ENCODE measurements around the gene PPARGC1A.

The PPARGC1A gene

GRCh38 chr4:23889391-23889790 lies 456 bp downstream of the PPARGC1A start:
- no peak for DNase-seq (ENCODE audit: low read depth)
- H3K4me3 ChIP-seq (ENCODE audit: low read length) = peak overlapping the region; percentile 86
- TF ChIP-seq CTCF (conservative IDR thresholded peaks at IDR 0.05; ENCODE audit: low read depth, low read length) = no peak

- no peak for DNase-seq (ENCODE audit: low read depth)
- TF ChIP-seq CTCF (conservative IDR thresholded peaks at IDR 0.05; ENCODE audit: low read depth, low read length) = no peak
- H3K4me3 ChIP-seq (ENCODE audit: low read length) = peak overlapping the region; percentile 86
Observed at GRCh38 chr4:23888421-23889319, 1.2 kb downstream of the PPARGC1A start.

- no peak for TF ChIP-seq CTCF (conservative IDR thresholded peaks at IDR 0.05; ENCODE audit: low read depth, low read length)
- no peak for DNase-seq (ENCODE audit: low read depth)
- H3K4me3 ChIP-seq (ENCODE audit: low read length) = peak overlapping the region; percentile 86
Observed at GRCh38 chr4:23887989-23888388, 1.9 kb downstream of the PPARGC1A start.

- H3K4me3 ChIP-seq (ENCODE audit: low read length) = peak overlapping the region; percentile 86
- no peak for DNase-seq (ENCODE audit: low read depth)
- TF ChIP-seq CTCF (conservative IDR thresholded peaks at IDR 0.05; ENCODE audit: low read depth, low read length) = no peak
Observed at GRCh38 chr4:23887173-23887572, 2.7 kb downstream of the PPARGC1A start.

- no peak for DNase-seq (ENCODE audit: low read depth)
- H3K4me3 ChIP-seq (ENCODE audit: low read length) = peak overlapping the region; percentile 86
- no peak for TF ChIP-seq CTCF (conservative IDR thresholded peaks at IDR 0.05; ENCODE audit: low read depth, low read length)
Observed at GRCh38 chr4:23885943-23886590, 3.8 kb downstream of the PPARGC1A start.

- peak overlapping the region; percentile 31 for H3K4me3 ChIP-seq (ENCODE audit: low read length)
- no peak for TF ChIP-seq CTCF (conservative IDR thresholded peaks at IDR 0.05; ENCODE audit: low read depth, low read length)
- no peak for DNase-seq (ENCODE audit: low read depth)
Observed at GRCh38 chr4:23884741-23885140, 5.1 kb downstream of the PPARGC1A start.

Data from retinal pigment epithelial cell (primary cell).